ENCODE results near the gene MRPS16.

Gene MRPS16

GRCh38 chr10:73205081-73205480 lies 47.4 kb downstream of the MRPS16 start:
- FAIRE-seq (no peak), DNase-seq (ENCODE audit: low spot score) (no peak)

Measured in urothelium cell line (cell line).